ENCODE results near the gene GRID1.

DNA sequence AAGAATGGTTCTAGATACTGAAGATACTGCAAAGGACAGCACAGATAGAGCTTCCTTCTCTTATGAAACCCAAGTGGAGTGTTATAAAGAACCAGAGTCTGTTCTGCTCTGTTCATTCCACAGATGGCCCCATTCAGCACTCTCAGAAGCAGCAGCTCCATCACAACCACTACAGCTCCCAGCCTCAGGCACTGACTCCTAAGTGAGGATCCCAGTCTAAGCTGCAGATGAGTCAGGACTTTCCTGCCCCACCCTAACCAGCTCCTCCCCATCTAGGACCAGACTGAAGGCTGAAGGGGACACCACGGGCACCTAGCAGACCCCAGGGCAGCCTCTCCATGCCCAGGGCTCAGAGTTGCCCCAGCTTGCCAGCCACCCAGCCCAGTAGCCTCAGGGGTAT lies 379.8 kb downstream of the GRID1 start:
- TF ChIP-seq, protein P1, sequence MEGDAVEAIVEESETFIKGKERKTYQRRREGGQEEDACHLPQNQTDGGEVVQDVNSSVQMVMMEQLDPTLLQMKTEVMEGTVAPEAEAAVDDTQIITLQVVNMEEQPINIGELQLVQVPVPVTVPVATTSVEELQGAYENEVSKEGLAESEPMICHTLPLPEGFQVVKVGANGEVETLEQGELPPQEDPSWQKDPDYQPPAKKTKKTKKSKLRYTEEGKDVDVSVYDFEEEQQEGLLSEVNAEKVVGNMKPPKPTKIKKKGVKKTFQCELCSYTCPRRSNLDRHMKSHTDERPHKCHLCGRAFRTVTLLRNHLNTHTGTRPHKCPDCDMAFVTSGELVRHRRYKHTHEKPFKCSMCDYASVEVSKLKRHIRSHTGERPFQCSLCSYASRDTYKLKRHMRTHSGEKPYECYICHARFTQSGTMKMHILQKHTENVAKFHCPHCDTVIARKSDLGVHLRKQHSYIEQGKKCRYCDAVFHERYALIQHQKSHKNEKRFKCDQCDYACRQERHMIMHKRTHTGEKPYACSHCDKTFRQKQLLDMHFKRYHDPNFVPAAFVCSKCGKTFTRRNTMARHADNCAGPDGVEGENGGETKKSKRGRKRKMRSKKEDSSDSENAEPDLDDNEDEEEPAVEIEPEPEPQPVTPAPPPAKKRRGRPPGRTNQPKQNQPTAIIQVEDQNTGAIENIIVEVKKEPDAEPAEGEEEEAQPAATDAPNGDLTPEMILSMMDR (tag by site-specific recombination; IDR thresholded peaks at IDR 0.05), result no peak
- no peak for TF ChIP-seq ZNF423 (tag by site-specific recombination; IDR thresholded peaks at IDR 0.05)
- no peak for TF ChIP-seq REST (tag by site-specific recombination; IDR thresholded peaks at IDR 0.05)
- TF ChIP-seq ZNF76 (tag by site-specific recombination; IDR thresholded peaks at IDR 0.05; ENCODE audit: borderline replicate concordance, low read depth), result no peak
